Smooth muscle cell (in vitro differentiated cells): Measurements from ENCODE around the gene LMO1. TPM values are rescaled to one million over a fixed set of nuclear protein-coding genes. Genes with fewer than 3 reads are reported as not detected.

Source experiments
- DNase-seq: peaks from one replicate; lab custom pipeline; 2025; ENCODE audit not compliant: unreplicated experiment; lab: John Stamatoyannopoulos, UW
- H2AFZ ChIP-seq: fragments of 200-600 bp; sonication (generic); 2 replicates; pipeline ENCODE4 v1.6.0; 2016; ENCODE audit warnings: antibody characterized with exemption, low read depth, mild to moderate bottlenecking
- H3F3A ChIP-seq: fragments of 200-600 bp; sonication (generic); 2 replicates; pipeline ENCODE4 v1.6.0; 2017; ENCODE audit warnings: antibody characterized with exemption, low read depth
- H3K27ac ChIP-seq: fragments of 200-600 bp; sonication (generic); 2 replicates; pipeline ENCODE4 v1.5.1; 2016; ENCODE audit warnings: low read depth, mild to moderate bottlenecking
- H3K27me3 ChIP-seq: fragments of 200-600 bp; sonication (generic); 2 replicates; pipeline ENCODE4 v1.6.1; 2016; ENCODE audit warnings: low read depth, mild to moderate bottlenecking
- H3K36me3 ChIP-seq: fragments of 200-600 bp; sonication (generic); 2 replicates; pipeline ENCODE4 v1.5.1; 2016; ENCODE audit warnings: low read depth
- H3K4me1 ChIP-seq: fragments of 200-600 bp; sonication (generic); 2 replicates; pipeline ENCODE4 v1.5.1; 2016; ENCODE audit warnings: low read depth
- H3K4me2 ChIP-seq: fragments of 200-600 bp; sonication (generic); 2 replicates; pipeline ENCODE4 v1.6.0; 2016; ENCODE audit warnings: mild to moderate bottlenecking
- H3K4me3 ChIP-seq: fragments of 200-600 bp; sonication (generic); 2 replicates; pipeline ENCODE4 v1.5.1; 2016; ENCODE audit warnings: mild to moderate bottlenecking
- H3K79me2 ChIP-seq: fragments of 200-600 bp; sonication (generic); 2 replicates; pipeline ENCODE4 v1.6.0; 2016; ENCODE audit warnings: low read depth, mild to moderate bottlenecking
- H3K9ac ChIP-seq: fragments of 200-600 bp; sonication (generic); 2 replicates; pipeline ENCODE4 v1.6.0; 2016; ENCODE audit warnings: low read depth
- H3K9me3 ChIP-seq: fragments of 200-600 bp; sonication (generic); replicated peaks from 2 replicates; pipeline ENCODE4 v1.5.1; 2016; ENCODE audit warnings: low read depth
- H4K20me1 ChIP-seq: fragments of 200-600 bp; sonication (generic); 2 replicates; pipeline ENCODE4 v1.6.0; 2016; ENCODE audit warnings: low read depth
- CTCF ChIP-seq: fragments of 200-600 bp; sonication (generic); IDR thresholded peaks from 2 replicates; pipeline ENCODE4 v1.5.1; 2017; ENCODE audit warnings: borderline replicate concordance, mild to moderate bottlenecking, antibody characterized with exemption; ENCODE audit not compliant: insufficient read depth, poor library complexity, severe bottlenecking
- WGBS: methylation state at CpG from one replicate; pipeline ENCODE4 v1.1.7; 2016; ENCODE audit warnings: low lambda C conversion rate; 5-methylcytosine and 5-hydroxymethylcytosine counted together
- polyA plus RNA-seq: library from polyadenylated mRNA; unstranded; fragments of >200 nt; fragmentation: Nextera tagmentation; extraction: Ambion mirVana; gene quantifications from 2 replicates; pipeline ENCODE4 v1.2.1, GENCODE V29; 2016
- total RNA-seq: library from RNA; depleted of rRNA; stranded (reverse); fragments of >200 nt; gene quantifications from 2 replicates; pipeline ENCODE4 v1.2.3, GENCODE V29; 2014

LMO1 gene
- total and polyA plus RNA-seq, 2 experiments from 2014 or later, result 1.1 to 1.6 TPM

GRCh38 chr11:8291421-8292350 lies 28.0 kb upstream of the LMO1 start:
- no peaks in the 10 kb centered on the region for H3K79me2 ChIP-seq
- H3K36me3 ChIP-seq, result no peaks in the 10 kb centered on the region
- no peaks in the 10 kb centered on the region for H3K9me3 ChIP-seq
- H3K9ac ChIP-seq, result no peak overlapping the region
- DNase-seq, result no peak
- H3K27ac ChIP-seq, result no peak overlapping the region
- 87% methylated on average over 11 of the region's 11 CpGs for WGBS
- peaks cover 11% of the 10 kb centered on the region for H3K4me1 ChIP-seq
- H4K20me1 ChIP-seq, result no peaks in the 10 kb centered on the region
- no peak overlapping the region for H3K4me3 ChIP-seq
- H3F3A ChIP-seq, result no peaks in the 10 kb centered on the region
- H3K4me2 ChIP-seq, result no peak overlapping the region
- no peak overlapping the region for H2AFZ ChIP-seq
- TF ChIP-seq CTCF, result no peak
- H3K27me3 ChIP-seq, result peaks cover 9% of the 10 kb centered on the region

- Histone ChIP-seq H3K27ac (no peak overlapping the region), H3K27me3 (peaks cover 9% of the 10 kb centered on the region), H3K4me1 (peaks cover 11% of the 10 kb centered on the region), H3K36me3 (no peaks in the 10 kb centered on the region), H3K79me2 (no peaks in the 10 kb centered on the region), H4K20me1 (no peaks in the 10 kb centered on the region), H3K9me3 (no peaks in the 10 kb centered on the region), H3K4me2 (no peak overlapping the region), H2AFZ (no peak overlapping the region), H3K9ac (no peak overlapping the region), H3F3A (no peaks in the 10 kb centered on the region), H3K4me3 (no peak overlapping the region)
- TF ChIP-seq CTCF, result no peak
- WGBS, result 91% methylated on average over 8 of the region's 8 CpGs
- DNase-seq, result no peak
Measured at GRCh38 chr11:8290081-8290810, 26.6 kb upstream of the LMO1 start.

- H3K36me3 ChIP-seq, result no peaks in the 10 kb centered on the region
- no peak overlapping the region for H3K9ac ChIP-seq
- H3K27me3 ChIP-seq, result peaks cover 7% of the 10 kb centered on the region
- H3K9me3 ChIP-seq, result no peaks in the 10 kb centered on the region
- H3K4me3 ChIP-seq, result no peak overlapping the region
- H2AFZ ChIP-seq, result no peak overlapping the region
- WGBS, result 30% methylated on average over 3 of the region's 3 CpGs
- H4K20me1 ChIP-seq, result no peaks in the 10 kb centered on the region
- H3K79me2 ChIP-seq, result no peaks in the 10 kb centered on the region
- H3K27ac ChIP-seq, result no peak overlapping the region
- DNase-seq, result no peak
- no peak for TF ChIP-seq CTCF
- no peak overlapping the region for H3K4me2 ChIP-seq
- H3K4me1 ChIP-seq, result peaks cover 11% of the 10 kb centered on the region
- no peaks in the 10 kb centered on the region for H3F3A ChIP-seq
Measured at GRCh38 chr11:8289492-8289918, 25.8 kb upstream of the LMO1 start.
